Heart right ventricle (tissue), 16 donors: Measurements from ENCODE around the gene AMZ1. TPM values are rescaled to one million over a fixed set of nuclear protein-coding genes. Genes with fewer than 3 reads are reported as not detected.

Source experiments
- ATAC-seq, 8 donors: fragments of 200-7000 bp; cut with Tn5 transposase; one replicate each; pipeline ENCODE4 v1.9.1; 2020; ENCODE audit warnings: mild to moderate bottlenecking in 8 of 8, moderate library complexity in 8 of 8, moderate number of reproducible peaks in 1 of 8
- DNase-seq, 2 donors: peaks; one replicate each; pipeline ENCODE4 v3.0.0-alpha.2; 2020
- H3K27ac ChIP-seq, 10 donors: fragments of 200-600 bp; sonication (generic) in 2 of 10; one replicate each; pipeline versions ENCODE4 v1.5.0 to v1.8.0; 2020 to 2022; ENCODE audit warnings: mild to moderate bottlenecking in 3 of 10
- H3K27me3 ChIP-seq, 7 donors: fragments of 200-600 bp; one replicate each; pipeline ENCODE4 v1.8.0; 2021 to 2022; ENCODE audit warnings: mild to moderate bottlenecking in 2 of 7
- H3K36me3 ChIP-seq, 9 donors: fragments of 200-600 bp; sonication (generic) in 1 of 9; one replicate each; pipeline versions ENCODE4 v1.5.0 to v1.8.0; 2020 to 2022; ENCODE audit warnings: mild to moderate bottlenecking in 2 of 9
- H3K4me1 ChIP-seq, 9 donors: fragments of 200-600 bp; sonication (generic) in 1 of 9; one replicate each; pipeline versions ENCODE4 v1.5.0 to v1.8.0; 2020 to 2022; ENCODE audit warnings: mild to moderate bottlenecking in 4 of 9
- H3K4me3 ChIP-seq, 10 donors: fragments of 200-600 bp; sonication (generic) in 2 of 10; one replicate each; pipeline versions ENCODE4 v1.5.0 to v1.8.0; 2020 to 2022; ENCODE audit warnings: mild to moderate bottlenecking in 7 of 10, moderate library complexity in 2 of 10
- H3K9me3 ChIP-seq, 11 donors: fragments of 200-600 bp in 10 of 11; sonication (generic) in 2 of 11; one replicate each; pipeline versions ENCODE4 v1.5.0 to v1.8.0; 2013 to 2022; ENCODE audit warnings: mild to moderate bottlenecking in 2 of 11, control low read depth in 1 of 11, moderate library complexity in 1 of 11
- WGBS, 2 donors: extraction: QIAGEN DNeasy Blood & Tissue Kit; methylation state at CpG; one replicate each; pipeline ENCODE4 v1.1.7; 2013; ENCODE audit warnings: inconsistent platforms in 1 of 2; 5-methylcytosine and 5-hydroxymethylcytosine counted together
- intact Hi-C, 10 donors: fragments of 100-400 bp; cut with DNase I; formaldehyde crosslinking; loops; one replicate each; pipeline versions ENCODE4 v1.11.1 to v1.14.2; 2022
- polyA plus RNA-seq, 2 donors: library from polyadenylated mRNA; stranded (reverse); fragments of 200-250 nt; gene quantifications; one replicate each; pipeline ENCODE4 v1.2.3, GENCODE V29; 2013
- total RNA-seq, 10 donors: library from RNA; stranded (reverse); fragmentation: NEBNext Ultra II Directional in 3 of 10; extraction: Animal tissue kit (Norgen Biotek cat#: 25700) in 3 of 10; gene quantifications; one replicate each; pipeline versions ENCODE4 v1.2.1 to v1.2.4, GENCODE V29; 2021 to 2023
- TF ChIP-seq, protein P1 (sequence below), 9 donors: fragments of 200-600 bp; sonication (generic) in 2 of 9; IDR thresholded peaks; one replicate each; pipeline versions ENCODE4 v1.5.0 to v1.8.0; 2021 to 2022; ENCODE audit warnings: antibody characterized with exemption in 9 of 9, mild to moderate bottlenecking in 5 of 9, moderate library complexity in 1 of 9
- donor health status: Arrhythmogenic right ventricular cardiomyopathy.
- donor health status: ischemic (EF 13 %, LVEDD 7.1; RV severe dilation, severe dysfunction).
- donor health status: healthy with polysubstance abuse.
- donor health status: DM: no; HTN: yes; CAD: no.
- donor health status: DM: no; HTN: no; CAD: no.
- donor health status: ischemic (EF 25% LVEDD 6.9; RV normal size, moderate dysfunction).
- donor health status: ischemic (EF 25% LVEDD 5.7; RV mildly dilated, moderate dysfunction).
- donor health status: healthy.
- donor health status: DM: yes; HTN: yes; CAD: no.
- donor health status: Ischemic cardiomyopathy.
- donor health status: ischemic (EF 35%, LVEDD 5.7; RV mildly dilated, moderate dysfunction).
- donor health status: nonischemic (EF 11% LVEDD 7.7; RV severe dilation, severe dysfunction).
- donor health status: DM: yes; HTN: yes; CAD: no.
- donor health status: PGD.
- donor health status: ischemic (EF 29% LVEDD 5.4; RV normal size, mild dysfunction).
- donor health status: nonischemic (EF 23%, LVEDD 6.1; RV moderate dilation, normal function).

AMZ1 gene
- total and polyA plus RNA-seq, 12 donors: 0.04 to 0.11 (median 0.07) TPM; not detected in 4

DNA sequence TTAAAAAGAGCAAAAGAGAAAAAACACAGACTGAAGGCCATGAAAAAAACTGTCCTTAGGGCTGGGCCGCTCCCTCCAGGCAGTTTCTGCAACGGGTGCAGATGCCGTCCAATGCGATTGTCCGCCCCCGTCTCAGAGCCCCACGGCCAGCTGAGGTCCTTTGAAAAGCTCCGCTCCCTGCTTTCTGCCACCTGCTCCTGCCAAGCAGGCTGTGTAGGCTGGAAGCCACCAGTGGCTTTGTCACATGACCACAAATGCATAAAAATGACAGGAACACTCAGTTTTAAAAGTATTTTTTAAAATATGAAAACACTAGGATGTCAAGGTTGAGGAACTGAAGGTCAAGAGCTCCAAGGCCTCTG is 71.7 kb downstream of the AMZ1 start:
- H3K4me1 ChIP-seq: peaks cover 30 to 80% (median 71%) of the 10 kb centered on the region in 9 donors
- H3K4me3 ChIP-seq: peak overlapping the region in 2 of 10 donors; percentile 22 to 27
- peak in 3 of 8 donors; percentile 7 to 24 (median 8) for ATAC-seq

GRCh38 chr7:2760098-2760889 is 72.3 kb downstream of the AMZ1 start:
- intact Hi-C loops: loop anchor here in 8 of 10 donors (2.0 to 10.0 kb wide), 9 partner anchors 37 to 102 kb away; partner anchors contain the start of gene GNA12 (in 3 of the 8)
- DNase-seq: peak; percentile 52 to 79
- H3K27ac ChIP-seq: peak overlapping the region; percentile 52 to 99 (median 91)
- WGBS, 2 donors: 31 to 32% methylated on average over 22 of the region's 22 CpGs
- peaks cover 30 to 80% (median 71%) of the 10 kb centered on the region in 9 donors for H3K4me1 ChIP-seq
- TF ChIP-seq, protein P1, sequence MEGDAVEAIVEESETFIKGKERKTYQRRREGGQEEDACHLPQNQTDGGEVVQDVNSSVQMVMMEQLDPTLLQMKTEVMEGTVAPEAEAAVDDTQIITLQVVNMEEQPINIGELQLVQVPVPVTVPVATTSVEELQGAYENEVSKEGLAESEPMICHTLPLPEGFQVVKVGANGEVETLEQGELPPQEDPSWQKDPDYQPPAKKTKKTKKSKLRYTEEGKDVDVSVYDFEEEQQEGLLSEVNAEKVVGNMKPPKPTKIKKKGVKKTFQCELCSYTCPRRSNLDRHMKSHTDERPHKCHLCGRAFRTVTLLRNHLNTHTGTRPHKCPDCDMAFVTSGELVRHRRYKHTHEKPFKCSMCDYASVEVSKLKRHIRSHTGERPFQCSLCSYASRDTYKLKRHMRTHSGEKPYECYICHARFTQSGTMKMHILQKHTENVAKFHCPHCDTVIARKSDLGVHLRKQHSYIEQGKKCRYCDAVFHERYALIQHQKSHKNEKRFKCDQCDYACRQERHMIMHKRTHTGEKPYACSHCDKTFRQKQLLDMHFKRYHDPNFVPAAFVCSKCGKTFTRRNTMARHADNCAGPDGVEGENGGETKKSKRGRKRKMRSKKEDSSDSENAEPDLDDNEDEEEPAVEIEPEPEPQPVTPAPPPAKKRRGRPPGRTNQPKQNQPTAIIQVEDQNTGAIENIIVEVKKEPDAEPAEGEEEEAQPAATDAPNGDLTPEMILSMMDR (IDR thresholded peaks at IDR 0.05): peak in 7 of 9 donors; percentile 35 to 65 (median 54)
- H3K36me3 ChIP-seq: peaks cover 0 to 3% (median 0%) of the 10 kb centered on the region in 9 donors
- ATAC-seq: peak; percentile 68 to 86 (median 76)
- peak overlapping the region in 5 of 10 donors; percentile 11 to 27 (median 22) for H3K4me3 ChIP-seq
- no peaks in the 10 kb centered on the region for H3K27me3 ChIP-seq
- H3K9me3 ChIP-seq: peaks cover 0 to 3% (median 0%) of the 10 kb centered on the region in 11 donors

More for the DNA sequence above, 71.7 kb downstream of the AMZ1 start:
- TF ChIP-seq, protein P1 (IDR thresholded peaks at IDR 0.05): no peak
- intact Hi-C loops: loop anchor here in 8 of 10 donors (2.0 to 10.0 kb wide), 9 partner anchors 38 to 103 kb away; partner anchors contain the start of gene GNA12 (in 3 of the 8)
- Histone ChIP-seq H3K27ac (peak overlapping the region in 9 of 10 donors; percentile 83 to 99 (median 92)), H3K27me3 (no peaks in the 10 kb centered on the region), H3K9me3 (peaks cover 0 to 3% (median 0%) of the 10 kb centered on the region in 11 donors), H3K36me3 (peaks cover 0 to 3% (median 0%) of the 10 kb centered on the region in 9 donors)
- 38 to 57% methylated on average over 8 of the region's 8 CpGs for WGBS, 2 donors
- no peak for DNase-seq

DNA sequence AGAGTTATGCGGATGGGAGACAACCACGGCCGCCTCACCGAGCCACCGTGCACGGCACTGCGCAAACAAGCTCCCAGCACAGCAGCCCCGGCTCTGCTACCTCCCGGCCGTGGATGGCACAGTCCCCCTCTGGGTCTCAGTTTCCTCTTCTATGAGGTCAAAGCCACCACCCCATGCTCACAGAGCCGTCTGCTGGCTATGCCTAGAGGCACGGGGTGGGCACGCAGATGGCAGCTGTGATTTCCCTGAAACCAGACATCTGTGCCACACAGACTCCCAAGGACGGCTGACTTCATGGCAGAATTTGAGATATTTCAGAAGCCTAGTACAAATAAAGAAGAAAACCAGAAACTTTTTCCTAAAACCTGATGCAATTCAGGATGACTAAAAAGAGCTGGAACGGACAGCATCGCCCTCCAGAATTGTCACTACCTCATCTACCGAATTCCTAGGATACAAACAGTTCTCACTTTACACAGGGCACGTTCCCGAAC is 73.2 kb downstream of the AMZ1 start:
- H3K36me3 ChIP-seq: peaks cover 0 to 3% (median 0%) of the 10 kb centered on the region in 9 donors
- no peaks in the 10 kb centered on the region for H3K27me3 ChIP-seq
- peak overlapping the region in 1 of 10 donors; percentile 11 for H3K4me3 ChIP-seq
- H3K9me3 ChIP-seq: no peaks in the 10 kb centered on the region
- WGBS, 2 donors: 88 to 91% methylated on average over 19 of the region's 19 CpGs
- ATAC-seq: no peak
- H3K27ac ChIP-seq: peak overlapping the region in 9 of 10 donors; percentile 83 to 99 (median 92)
- TF ChIP-seq, protein P1 (IDR thresholded peaks at IDR 0.05): no peak
- intact Hi-C loops: loop anchor here in 8 of 10 donors (2.0 to 10.0 kb wide), 9 partner anchors 36 to 101 kb away; partner anchors contain the start of gene GNA12 (in 3 of the 8)
- no peak for DNase-seq
- H3K4me1 ChIP-seq: peaks cover 30 to 79% (median 71%) of the 10 kb centered on the region in 9 donors

GRCh38 chr7:2761801-2762497 is 73.9 kb downstream of the AMZ1 start:
- Histone ChIP-seq H3K4me1 (peaks cover 30 to 74% (median 71%) of the 10 kb centered on the region in 9 donors), H3K9me3 (no peaks in the 10 kb centered on the region), H3K27me3 (no peaks in the 10 kb centered on the region), H3K36me3 (no peaks in the 10 kb centered on the region), H3K27ac (peak overlapping the region; percentile 90 to 99 (median 94)), H3K4me3 (peak overlapping the region in 2 of 10 donors; percentile 40 to 49)
- TF ChIP-seq, protein P1 (IDR thresholded peaks at IDR 0.05): no peak
- intact Hi-C loops: loop anchor here in 8 of 10 donors (2.0 to 10.0 kb wide), 10 partner anchors 35 to 100 kb away; partner anchors contain the start of gene GNA12 (in 4 of the 8)
- WGBS, 2 donors: 92% methylated on average over 29 of the region's 29 CpGs
- DNase-seq (no peak), ATAC-seq (no peak)
